Measurements from ENCODE around the gene ZNF385C.

DNA sequence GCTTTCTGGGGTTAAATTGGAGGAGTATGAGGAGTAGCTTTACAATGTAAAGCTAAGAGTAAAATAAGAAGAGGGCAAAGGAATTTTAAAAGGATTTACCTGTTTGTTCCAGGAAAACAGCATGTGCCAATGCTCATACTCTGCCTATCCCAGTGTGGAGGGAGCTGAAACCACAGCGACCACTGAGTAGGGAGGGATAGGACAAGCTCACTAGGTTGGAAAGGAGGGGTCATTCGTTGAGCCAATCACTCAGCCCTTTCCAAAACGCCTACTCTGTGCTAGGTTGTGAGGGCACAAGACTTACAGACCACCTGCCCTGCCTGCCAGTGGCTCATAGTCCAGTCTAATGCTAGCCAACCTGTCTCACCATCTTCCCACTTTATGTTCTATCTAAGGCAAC is 79.9 kb downstream of the ZNF385C start:
- no peak for TF ChIP-seq CTCF (IDR thresholded peaks at IDR 0.05 in 4 of 5, conservative IDR thresholded peaks at IDR 0.05 in 1 of 5)
- no peak for TF ChIP-seq POLR2A (IDR thresholded peaks at IDR 0.05)

Data from gastrocnemius medialis (tissue), 4 donors.